Cardiac muscle cell (in vitro differentiated cells and primary cell): ENCODE measurements around the gene FAM3A. TPM values are rescaled to one million over a fixed set of nuclear protein-coding genes. Genes with fewer than 3 reads are reported as not detected.

ENCODE experiments used
- DNase-seq, 2 donors: peaks; one replicate each; pipeline versions ENCODE4 v3.0.0 to v3.0.0-alpha.2; 2010 to 2017; ENCODE audit warnings: low read depth in 1 of 2, low spot score in 1 of 2
- H3K27ac ChIP-seq: fragments of 200-600 bp; sonication (generic); 2 replicates; pipeline ENCODE4 v1.5.1; 2016
- H3K27me3 ChIP-seq: fragments of 200-600 bp; sonication (generic); 2 replicates; pipeline ENCODE4 v1.6.0; 2016; ENCODE audit warnings: control low read depth
- H3K36me3 ChIP-seq: fragments of 200-600 bp; sonication (generic); 2 replicates; pipeline ENCODE4 v1.5.1; 2016; ENCODE audit warnings: control low read depth
- H3K4me1 ChIP-seq: fragments of 200-600 bp; sonication (generic); 2 replicates; pipeline ENCODE4 v1.8.1; 2017; ENCODE audit warnings: low read depth, mild to moderate bottlenecking, mixed run types
- H3K4me3 ChIP-seq: fragments of 200-600 bp; sonication (generic); 2 replicates; pipeline ENCODE4 v1.5.1; 2016; ENCODE audit warnings: mild to moderate bottlenecking
- H3K9me3 ChIP-seq: fragments of 200-600 bp; sonication (generic); 2 replicates; pipeline ENCODE4 v1.5.1; 2017; ENCODE audit warnings: low read depth, mild to moderate bottlenecking, control low read depth
- CTCF ChIP-seq: IDR thresholded peaks from 2 replicates; pipeline ENCODE4 v1.5.1; 2012; ENCODE audit warnings: low read depth, mild to moderate bottlenecking, low read length
- polyA plus RNA-seq: library from polyadenylated mRNA; unstranded; fragments of >200 nt; fragmentation: Nextera tagmentation; extraction: Ambion mirVana; gene quantifications from 2 replicates; pipeline ENCODE4 v1.2.1, GENCODE V29; 2016
- total RNA-seq: library from RNA; depleted of rRNA; stranded (reverse); fragments of >200 nt; gene quantifications from 2 replicates; pipeline ENCODE4 v1.2.3, GENCODE V29; 2016

Gene FAM3A
- total and polyA plus RNA-seq, 2 experiments from 2014 or later = 112 to 140 TPM

DNA sequence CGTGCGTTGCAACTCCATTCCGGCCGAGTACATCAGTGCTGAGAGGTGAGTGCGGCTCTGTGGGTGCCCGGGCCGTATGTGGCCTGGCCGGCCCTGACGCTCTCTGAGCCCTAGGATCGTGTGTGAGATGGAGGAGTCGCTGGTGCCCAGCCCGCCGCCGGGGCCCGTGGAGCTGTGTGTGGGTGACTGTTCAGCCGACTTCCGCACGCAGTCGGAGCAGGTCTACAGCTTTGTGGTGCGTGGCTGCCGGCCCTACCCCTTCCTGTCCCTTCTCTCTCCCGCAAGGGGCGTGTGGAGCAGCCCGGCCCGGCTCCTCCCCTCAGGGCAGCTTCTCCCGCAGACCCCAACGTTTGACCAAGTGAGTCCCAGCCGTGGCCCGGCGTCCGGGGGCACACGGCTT, 50.0 kb downstream of the FAM3A start:
- Histone ChIP-seq H3K27me3 (no peaks in the 10 kb centered on the region), H3K9me3 (no peaks in the 10 kb centered on the region), H3K4me1 (no peaks in the 10 kb centered on the region), H3K4me3 (no peak overlapping the region), H3K27ac (no peak overlapping the region), H3K36me3 (no peaks in the 10 kb centered on the region)
- no peak for TF ChIP-seq CTCF
- DNase-seq = no peak

DNA sequence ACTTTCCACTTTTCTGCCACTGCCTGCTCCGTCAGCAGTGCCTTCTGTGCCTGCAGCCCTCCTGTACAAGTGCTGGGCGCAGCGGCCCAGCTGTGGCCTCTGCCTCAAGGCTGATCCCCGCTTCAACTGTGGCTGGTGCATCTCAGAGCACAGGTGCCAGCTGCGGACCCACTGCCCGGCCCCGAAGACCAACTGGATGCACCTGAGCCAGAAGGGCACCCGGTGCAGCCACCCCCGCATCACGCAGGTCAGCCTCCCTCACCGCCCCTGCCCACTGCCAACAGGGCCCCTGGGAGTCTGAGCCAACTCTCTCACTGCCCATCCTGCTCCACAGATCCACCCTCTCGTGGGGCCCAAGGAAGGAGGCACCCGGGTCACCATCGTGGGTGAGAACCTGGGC, 50.4 kb downstream of the FAM3A start:
- DNase-seq = no peak
- H3K4me1 ChIP-seq = no peaks in the 10 kb centered on the region
- no peak for TF ChIP-seq CTCF
- H3K27ac ChIP-seq = no peak overlapping the region
- no peaks in the 10 kb centered on the region for H3K27me3 ChIP-seq
- H3K4me3 ChIP-seq = no peak overlapping the region
- H3K36me3 ChIP-seq = no peaks in the 10 kb centered on the region
- no peaks in the 10 kb centered on the region for H3K9me3 ChIP-seq

DNA sequence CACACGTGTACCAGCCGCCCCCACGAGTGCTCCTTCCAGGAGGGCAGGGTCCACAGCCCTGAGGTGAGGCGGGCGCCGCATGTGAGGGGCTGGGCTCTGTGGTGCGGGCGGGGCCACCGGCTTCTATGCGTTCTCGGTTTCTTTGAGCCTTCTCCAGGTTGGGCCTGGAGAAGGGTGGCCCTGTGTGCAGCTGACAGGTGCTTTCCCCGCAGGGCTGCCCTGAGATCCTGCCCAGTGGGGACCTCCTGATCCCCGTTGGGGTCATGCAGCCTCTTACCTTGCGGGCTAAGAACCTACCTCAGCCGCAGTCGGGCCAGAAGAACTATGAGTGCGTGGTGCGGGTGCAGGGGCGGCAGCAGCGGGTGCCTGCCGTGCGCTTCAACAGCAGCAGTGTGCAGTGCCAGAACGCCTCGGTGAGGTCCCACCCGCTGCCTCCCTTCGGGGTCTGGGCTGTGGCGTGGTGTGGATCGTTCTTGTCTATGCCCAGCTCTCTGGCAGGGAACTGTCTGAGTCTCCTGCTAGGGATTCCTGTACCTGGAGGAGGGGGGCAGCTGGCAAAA, 51.1 kb downstream of the FAM3A start:
- Histone ChIP-seq H3K4me3 (no peak overlapping the region), H3K4me1 (no peaks in the 10 kb centered on the region), H3K9me3 (no peaks in the 10 kb centered on the region), H3K36me3 (no peaks in the 10 kb centered on the region), H3K27me3 (no peaks in the 10 kb centered on the region), H3K27ac (no peak overlapping the region)
- DNase-seq = no peak
- TF ChIP-seq CTCF = no peak

GRCh38 chrX:154463611-154464220, 52.3 kb downstream of the FAM3A start:
- Histone ChIP-seq H3K36me3 (no peaks in the 10 kb centered on the region), H3K4me3 (no peak overlapping the region), H3K27me3 (no peaks in the 10 kb centered on the region)

GRCh38 chrX:154462396-154462795, 53.6 kb downstream of the FAM3A start:
- H3K27me3 ChIP-seq = no peaks in the 10 kb centered on the region
- no peak overlapping the region for H3K27ac ChIP-seq
- no peak overlapping the region for H3K4me3 ChIP-seq
- no peak for DNase-seq
- TF ChIP-seq CTCF = no peak
- no peaks in the 10 kb centered on the region for H3K4me1 ChIP-seq
- no peaks in the 10 kb centered on the region for H3K36me3 ChIP-seq
- no peaks in the 10 kb centered on the region for H3K9me3 ChIP-seq

More at GRCh38 chrX:154463611-154464220, 52.3 kb downstream of the FAM3A start:
- Histone ChIP-seq H3K27ac (no peak overlapping the region), H3K4me1 (no peaks in the 10 kb centered on the region), H3K9me3 (no peaks in the 10 kb centered on the region)
- TF ChIP-seq CTCF = no peak
- no peak for DNase-seq

- Histone ChIP-seq H3K4me3 (no peak overlapping the region), H3K4me1 (no peaks in the 10 kb centered on the region), H3K36me3 (no peaks in the 10 kb centered on the region), H3K27ac (no peak overlapping the region), H3K9me3 (no peaks in the 10 kb centered on the region), H3K27me3 (no peaks in the 10 kb centered on the region)
- TF ChIP-seq CTCF = no peak
- DNase-seq = no peak
These were observed 55.7 kb downstream of the FAM3A start for GRCh38 chrX:154460326-154460725.
